Stromal cell of bone marrow (primary cell): ENCODE results near the gene ASAP3.

Source experiments
- DNase-seq: peaks from one replicate; pipeline ENCODE4 v3.0.0-alpha.2; 2012; ENCODE audit warnings: low read depth

The ASAP3 gene

GRCh38 chr1:23449306-23449705 is 34.7 kb downstream of the ASAP3 start:
- DNase-seq, result no peak

- no peak for DNase-seq
Observed at GRCh38 chr1:23448846-23449245, 35.1 kb downstream of the ASAP3 start.

GRCh38 chr1:23446661-23447310 is 37.2 kb downstream of the ASAP3 start:
- DNase-seq, result no peak

- no peak for DNase-seq
Observed at GRCh38 chr1:23444596-23445390, 39.2 kb downstream of the ASAP3 start.

- DNase-seq, result peak; percentile 97
Observed at GRCh38 chr1:23444104-23444533, 39.9 kb downstream of the ASAP3 start.

- no peak for DNase-seq
Observed at GRCh38 chr1:23442751-23443150, 41.2 kb downstream of the ASAP3 start.

GRCh38 chr1:23441446-23442148 is 42.4 kb downstream of the ASAP3 start:
- no peak for DNase-seq

GRCh38 chr1:23438545-23438944 is 45.4 kb downstream of the ASAP3 start:
- no peak for DNase-seq

GRCh38 chr1:23437355-23437664 is 46.7 kb downstream of the ASAP3 start:
- DNase-seq, result no peak

GRCh38 chr1:23436520-23437354 is 47.2 kb downstream of the ASAP3 start:
- no peak for DNase-seq

GRCh38 chr1:23434260-23434775 is 49.7 kb downstream of the ASAP3 start:
- no peak for DNase-seq

GRCh38 chr1:23433122-23433521 is 50.9 kb downstream of the ASAP3 start:
- no peak for DNase-seq

- no peak for DNase-seq
Observed at GRCh38 chr1:23431431-23431830, 52.5 kb downstream of the ASAP3 start.

- DNase-seq, result no peak
Observed at GRCh38 chr1:23430803-23431202, 53.2 kb downstream of the ASAP3 start.

GRCh38 chr1:23428136-23428905 is 55.7 kb downstream of the ASAP3 start:
- no peak for DNase-seq

- DNase-seq, result no peak
Observed at GRCh38 chr1:23427550-23427949, 56.4 kb downstream of the ASAP3 start.

- no peak for DNase-seq
Observed at GRCh38 chr1:23426828-23427227, 57.2 kb downstream of the ASAP3 start.

- no peak for DNase-seq
Observed at GRCh38 chr1:23425193-23425494, 58.8 kb downstream of the ASAP3 start.

- no peak for DNase-seq
Observed at GRCh38 chr1:23424293-23425192, 59.4 kb downstream of the ASAP3 start, which contains the start of gene TCEA3. Gene TCEA3 (minus strand): TSS chr1:23424748. CDS start chr1:23424633, 115 bp downstream.
